B cell (primary cell): ENCODE measurements around the gene QPCT. TPM values are rescaled to one million over a fixed set of nuclear protein-coding genes. Genes with fewer than 3 reads are reported as not detected.
A peak's percentile ranks its signal among the peaks of the same experiment; 100 is the strongest.

Experiments used
- ATAC-seq: fragments of 200-7000 bp; cut with Tn5 transposase; one replicate; pipeline ENCODE4 v1.10.0; 2021; ENCODE audit warnings: low read depth, mild to moderate bottlenecking, moderate number of reproducible peaks, moderate library complexity
- CTCF ChIA-PET: fragments of 350-600 bp; sonication (Branson Sonifier 250); formaldehyde crosslinking; loops from one replicate; lab custom pipeline; 2021; ENCODE audit warnings: antibody characterized with exemption, inconsistent platforms; lab: Charles Lee
- POLR2A ChIA-PET: fragments of 350-600 bp; sonication (Branson Sonifier 250); formaldehyde crosslinking; loops from one replicate; lab custom pipeline; 2021; ENCODE audit warnings: antibody characterized with exemption; lab: Charles Lee
- DNase-seq: peaks from one replicate; pipeline ENCODE4 v3.0.0; 2013
- H2AFZ ChIP-seq: 2 replicates; pipeline ENCODE4 v1.6.1; 2012; ENCODE audit warnings: mild to moderate bottlenecking, low read depth, low read length; ENCODE audit not compliant: insufficient read depth, poor library complexity, severe bottlenecking
- H3K27ac ChIP-seq, 2 donors: 1 replicate in 1 of 2; 2 replicates in 1 of 2; pipeline ENCODE4 v1.5.1; 2012 to 2013; ENCODE audit warnings: low read length in 2 of 2, mild to moderate bottlenecking in 2 of 2, moderate library complexity in 1 of 2
- H3K27me3 ChIP-seq, 4 experiments: fragments of 200-600 bp in 1 of 4; sonication (generic) in 1 of 4; replicated peaks in 1 of 4; 1 replicate in 2 of 4; 2 replicates in 2 of 4; pipeline versions ENCODE4 v1.6.1 to v1.7.0; 2013 to 2016; ENCODE audit warnings: low read length in 3 of 4, mild to moderate bottlenecking in 2 of 4, mixed read lengths in 1 of 4, moderate library complexity in 1 of 4; ENCODE audit not compliant: insufficient read depth in 4 of 4, control insufficient read depth in 3 of 4; ENCODE audit errors: control extremely low read depth in 1 of 4
- H3K36me3 ChIP-seq, 2 experiments: replicated peaks in 1 of 2; 1 replicate in 1 of 2; 2 replicates in 1 of 2; pipeline versions ENCODE4 v1.6.1 to v1.7.1; 2013; ENCODE audit warnings: low read length in 1 of 2; ENCODE audit not compliant: insufficient read depth in 2 of 2, control insufficient read depth in 1 of 2; ENCODE audit errors: control extremely low read depth in 1 of 2, extremely low read depth in 1 of 2
- H3K4me1 ChIP-seq, 2 donors: fragments of 200-600 bp in 1 of 2; sonication (generic) in 1 of 2; 1 replicate in 1 of 2; 2 replicates in 1 of 2; pipeline versions ENCODE4 v1.5.1 to v1.6.1; 2013 to 2017; ENCODE audit warnings: low read length in 2 of 2; ENCODE audit not compliant: control insufficient read depth in 2 of 2, insufficient read depth in 2 of 2
- H3K4me2 ChIP-seq: replicated peaks from 2 replicates; pipeline ENCODE3; 2012; ENCODE audit warnings: mild to moderate bottlenecking, low read depth, low read length; ENCODE audit not compliant: poor library complexity, severe bottlenecking
- H3K4me3 ChIP-seq, 5 experiments: fragments of 200-600 bp in 1 of 5; sonication (generic) in 1 of 5; 1 replicate in 3 of 5; 2 replicates in 2 of 5; pipeline versions ENCODE4 v1.5.1 to v1.7.0; 2011 to 2016; ENCODE audit warnings: low read length in 4 of 5, mild to moderate bottlenecking in 4 of 5, low read depth in 2 of 5, control low read depth in 1 of 5, moderate library complexity in 1 of 5; ENCODE audit not compliant: insufficient read depth in 1 of 5; ENCODE audit errors: control extremely low read depth in 1 of 5, extremely low read depth in 1 of 5
- H3K79me2 ChIP-seq: fragments of 200-600 bp; sonication (generic); one replicate; pipeline ENCODE4 v1.6.0; 2016; ENCODE audit warnings: low read length; ENCODE audit not compliant: control insufficient read depth, insufficient read depth
- H3K9ac ChIP-seq: fragments of 200-600 bp; sonication (generic); 2 replicates; pipeline ENCODE4 v1.6.1; 2017; ENCODE audit warnings: mild to moderate bottlenecking, low read length, moderate library complexity
- H3K9me3 ChIP-seq, 3 donors: one replicate each; pipeline versions ENCODE4 v1.6.1 to v1.7.1; 2013; ENCODE audit warnings: low read length in 2 of 3; ENCODE audit not compliant: control insufficient read depth in 2 of 3, insufficient read depth in 1 of 3; ENCODE audit errors: control extremely low read depth in 1 of 3
- H4K20me1 ChIP-seq: 2 replicates; pipeline ENCODE4 v1.6.0; 2012; ENCODE audit warnings: mild to moderate bottlenecking, low read length; ENCODE audit not compliant: insufficient read depth, control insufficient read depth, poor library complexity, severe bottlenecking
- H3K27ac Mint-ChIP-seq: one replicate; pipeline ENCODE4 v1.8.0; 2021; ENCODE audit warnings: mixed read lengths
- H3K27me3 Mint-ChIP-seq: one replicate; pipeline ENCODE4 v1.8.0; 2021; ENCODE audit warnings: mixed read lengths
- H3K4me1 Mint-ChIP-seq: one replicate; pipeline ENCODE4 v1.8.0; 2021; ENCODE audit warnings: mixed read lengths
- H3K4me3 Mint-ChIP-seq: one replicate; pipeline ENCODE4 v1.8.0; 2021; ENCODE audit warnings: mixed read lengths
- H3K9me3 Mint-ChIP-seq: one replicate; pipeline ENCODE4 v1.8.0; 2022; ENCODE audit warnings: mixed read lengths; ENCODE audit not compliant: insufficient read depth
- CTCF ChIP-seq: fragments of 200-600 bp; IDR thresholded peaks from one replicate; pipeline ENCODE4 v1.8.0; 2022; ENCODE audit warnings: antibody characterized with exemption, mild to moderate bottlenecking
- EZH2 ChIP-seq: IDR thresholded peaks from 2 replicates; pipeline ENCODE4 v1.6.1; 2012; ENCODE audit warnings: borderline replicate concordance, low read depth, mild to moderate bottlenecking, moderate library complexity, low read length; ENCODE audit not compliant: insufficient read depth, poor library complexity, severe bottlenecking
- WGBS: methylation state at CpG from one replicate; pipeline ENCODE4 v1.1.5; 2013; ENCODE audit warnings: missing lambda C conversion rate; ENCODE audit not compliant: insufficient coverage; 5-methylcytosine and 5-hydroxymethylcytosine counted together
- intact Hi-C: fragments of 100-400 bp; cut with micrococcal nuclease; formaldehyde crosslinking; loops from one replicate; pipeline ENCODE4 v1.10.0; 2022
- polyA plus RNA-seq: library from polyadenylated mRNA; depleted of rRNA; stranded (reverse); fragments of >200 nt; gene quantifications from 2 replicates; pipeline ENCODE4 v1.2.3, GENCODE V29; 2012
- total RNA-seq, 2 donors: library from RNA; stranded (reverse); fragments of 120-200 nt in 1 of 2; gene quantifications; 1 replicate in 1 of 2; 2 replicates in 1 of 2; pipeline versions ENCODE4 v1.2.3 to v1.2.4, GENCODE V29; 2013 to 2022

Gene QPCT
- total and polyA plus RNA-seq, 2 donors (not counting 1 experiment from before 2014, with no cell fraction given): 0.48 to 2.1 TPM

- Histone ChIP-seq H3K9me3 (no peaks in the 10 kb centered on the region), H3K36me3 (no peaks in the 10 kb centered on the region), H3K9ac (no peak overlapping the region), H3K4me3 (no peak overlapping the region), H4K20me1 (no peaks in the 10 kb centered on the region), H3K27me3 (peaks cover 0 to 4% (median 2%) of the 10 kb centered on the region in 4 experiments), H3K4me1 (peaks cover 33 to 38% of the 10 kb centered on the region in 2 donors), H2AFZ (no peak overlapping the region), H3K79me2 (no peaks in the 10 kb centered on the region), H3K4me2 (no peak overlapping the region), H3K27ac (no peak overlapping the region)
- peaks cover 5% of the 10 kb centered on the region for H3K27me3 Mint-ChIP-seq
- no peak for TF ChIP-seq EZH2
- no peak for TF ChIP-seq CTCF
- ChIA-PET CTCF (interaction anchor here (1.2 to 3.5 kb wide), 5 partner anchors 23 to 529 kb away, joined by 3 to 10 read pairs (median 4); partner anchors contain the start of gene PRKD3), POLR2A (no interaction called here)
- ATAC-seq (no peak), DNase-seq (no peak)
- no peaks in the 10 kb centered on the region for H3K9me3 Mint-ChIP-seq
- no peak overlapping the region for H3K4me3 Mint-ChIP-seq
- intact Hi-C loops: no loop called here
- H3K27ac Mint-ChIP-seq: no peak overlapping the region
- 87% methylated on average over 3 of the region's 5 CpGs for WGBS
- peaks cover 42% of the 10 kb centered on the region for H3K4me1 Mint-ChIP-seq
Observed at GRCh38 chr2:37348155-37348554, 3.7 kb downstream of the QPCT start.

DNA sequence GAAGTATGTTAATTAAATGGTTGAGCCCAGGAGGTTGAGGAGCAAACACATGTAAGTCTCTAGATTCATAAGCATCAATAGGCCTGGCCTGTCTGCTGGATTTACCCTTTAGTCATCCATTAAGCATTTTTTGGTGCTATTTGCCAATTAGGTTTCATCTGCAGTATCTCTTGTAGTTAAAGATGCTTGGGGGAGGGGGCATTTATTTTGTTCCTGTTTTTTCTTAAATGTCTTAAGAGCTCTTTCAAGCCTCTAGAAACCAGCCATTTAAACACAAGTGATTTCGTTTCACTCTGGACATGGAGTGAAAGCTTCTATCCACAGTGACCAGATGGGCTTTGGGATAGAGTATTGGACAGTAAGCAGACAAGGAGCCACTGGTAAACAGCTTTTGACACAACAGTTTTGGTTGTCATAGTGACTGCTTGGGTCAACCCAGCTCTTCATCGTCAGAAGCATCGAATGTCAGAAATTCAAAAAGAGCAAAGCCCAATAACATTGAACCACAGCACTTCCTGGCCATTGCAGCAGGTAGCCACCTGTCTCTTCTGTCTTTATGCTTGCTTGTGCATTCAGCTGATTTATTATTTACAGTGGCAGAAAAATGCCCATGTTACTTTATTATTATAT is 4.9 kb downstream of the QPCT start:
- Histone ChIP-seq H3K4me1 (peaks cover 28 to 38% of the 10 kb centered on the region in 2 donors), H3K4me3 (peak overlapping the region in 1 of 5 experiments; percentile 30), H3K4me2 (peak overlapping the region; percentile 59), H3K27me3 (peaks cover 0 to 4% (median 2%) of the 10 kb centered on the region in 4 experiments), H2AFZ (no peak overlapping the region), H3K79me2 (no peaks in the 10 kb centered on the region), H3K9ac (peak overlapping the region; percentile 38), H4K20me1 (no peaks in the 10 kb centered on the region), H3K9me3 (no peaks in the 10 kb centered on the region), H3K36me3 (no peaks in the 10 kb centered on the region), H3K27ac (peak overlapping the region; percentile 49 to 66)
- ATAC-seq (peak; percentile 46), DNase-seq (peak; percentile 69)
- H3K9me3 Mint-ChIP-seq: no peaks in the 10 kb centered on the region
- H3K27me3 Mint-ChIP-seq: peaks cover 5% of the 10 kb centered on the region
- TF ChIP-seq EZH2 (no peak), CTCF (no peak)
- peaks cover 36% of the 10 kb centered on the region for H3K4me1 Mint-ChIP-seq
- CTCF ChIA-PET: interaction anchor here (0.8 to 3.5 kb wide), 10 partner anchors 18 to 528 kb away, joined by 3 to 10 read pairs (median 4); partner anchors contain the start of gene PRKD3
- intact Hi-C loops: no loop called here
- POLR2A ChIA-PET: interaction anchor here (0.6 to 1.1 kb wide), 3 partner anchors 27 to 63 kb away, joined by 3 to 6 read pairs (median 3); no protein-coding TSS in a partner anchor
- H3K4me3 Mint-ChIP-seq: peak overlapping the region; percentile 47
- peak overlapping the region; percentile 83 for H3K27ac Mint-ChIP-seq
- 26% methylated on average over 3 of the region's 3 CpGs for WGBS
